Ishikawa (cell line): ENCODE data around the gene MTUS2.

Source experiments
- CEBPB ChIP-seq: IDR thresholded peaks from 2 replicates; pipeline ENCODE4 v1.6.1; 2012
- CREB1 ChIP-seq: IDR thresholded peaks from 2 replicates; pipeline ENCODE4 v1.6.1; 2012; ENCODE audit warnings: low read depth
- EGR1 ChIP-seq: IDR thresholded peaks from 2 replicates; pipeline ENCODE4 v1.6.1; 2012
- EP300 ChIP-seq: IDR thresholded peaks from 2 replicates; pipeline ENCODE4 v1.6.1; 2012; ENCODE audit warnings: borderline replicate concordance
- FOXM1 ChIP-seq: IDR thresholded peaks from 2 replicates; pipeline ENCODE4 v1.6.1; 2012; ENCODE audit warnings: low read depth, borderline replicate concordance
- MAX ChIP-seq: IDR thresholded peaks from 2 replicates; pipeline ENCODE4 v1.6.1; 2012
- NFIC ChIP-seq: IDR thresholded peaks from 2 replicates; pipeline ENCODE4 v1.6.1; 2012
- RAD21 ChIP-seq: IDR thresholded peaks from 2 replicates; pipeline ENCODE4 v1.6.1; 2012; ENCODE audit warnings: low read depth
- REST ChIP-seq: IDR thresholded peaks from 2 replicates; pipeline ENCODE4 v1.6.1; 2012; ENCODE audit warnings: low read depth, mild to moderate bottlenecking
- TAF1 ChIP-seq: IDR thresholded peaks from 2 replicates; pipeline ENCODE4 v1.6.1; 2012; ENCODE audit warnings: low read depth, mild to moderate bottlenecking
- TCF12 ChIP-seq: IDR thresholded peaks from 2 replicates; pipeline ENCODE4 v1.6.1; 2012; ENCODE audit warnings: low read depth
- TEAD4 ChIP-seq: IDR thresholded peaks from 2 replicates; pipeline ENCODE4 v1.6.1; 2012
- USF1 ChIP-seq: IDR thresholded peaks from 2 replicates; pipeline ENCODE4 v1.6.1; 2012
- YY1 ChIP-seq: IDR thresholded peaks from 2 replicates; pipeline ENCODE4 v1.6.1; 2012; ENCODE audit warnings: low read depth
- ZBTB7A ChIP-seq: IDR thresholded peaks from 2 replicates; pipeline ENCODE4 v1.6.1; 2012; ENCODE audit warnings: low read depth

Gene MTUS2

GRCh38 chr13:29022968-29023367 is 202.8 kb downstream of the MTUS2 start:
- no peak for TF ChIP-seq NFIC
- no peak for TF ChIP-seq USF1
- no peak for TF ChIP-seq FOXM1
- no peak for TF ChIP-seq TCF12
- TF ChIP-seq CREB1: no peak
- no peak for TF ChIP-seq MAX
- TF ChIP-seq ZBTB7A: no peak
- TF ChIP-seq EP300: no peak
- no peak for TF ChIP-seq TEAD4
- no peak for TF ChIP-seq REST

- TF ChIP-seq RAD21: no peak
- no peak for TF ChIP-seq ZBTB7A
- no peak for TF ChIP-seq EGR1
- no peak for TF ChIP-seq TCF12
- TF ChIP-seq MAX: no peak
- TF ChIP-seq TAF1: no peak
- TF ChIP-seq TEAD4: no peak
- no peak for TF ChIP-seq EP300
- no peak for TF ChIP-seq REST
- no peak for TF ChIP-seq USF1
- TF ChIP-seq CREB1: no peak
- no peak for TF ChIP-seq FOXM1
- TF ChIP-seq YY1: no peak
- TF ChIP-seq CEBPB: no peak
These were observed 204.6 kb downstream of the MTUS2 start for GRCh38 chr13:29024783-29025182.

GRCh38 chr13:29028868-29029267 is 208.7 kb downstream of the MTUS2 start:
- TF ChIP-seq CREB1: no peak
- TF ChIP-seq MAX: no peak
- no peak for TF ChIP-seq EGR1

GRCh38 chr13:29038700-29039099 is 218.6 kb downstream of the MTUS2 start:
- no peak for TF ChIP-seq TCF12
- TF ChIP-seq CEBPB: no peak
- TF ChIP-seq TAF1: no peak
- no peak for TF ChIP-seq CREB1
- TF ChIP-seq MAX: no peak
- TF ChIP-seq EGR1: no peak
- TF ChIP-seq YY1: no peak
- no peak for TF ChIP-seq RAD21
- no peak for TF ChIP-seq REST
- no peak for TF ChIP-seq TEAD4
- no peak for TF ChIP-seq ZBTB7A
- no peak for TF ChIP-seq FOXM1
- no peak for TF ChIP-seq NFIC
- TF ChIP-seq USF1: no peak
- TF ChIP-seq EP300: no peak
